Uterus (tissue), 2 donors: ENCODE data around the gene OMD.

Experiments used
- CTCF ChIP-seq, 4 experiments: fragments of 200-600 bp in 2 of 4; fragments of 450-650 bp in 2 of 4; sonication (generic) in 2 of 4; IDR thresholded peaks; one replicate each; pipeline ENCODE4 v1.5.1; 2016 to 2019; ENCODE audit warnings: antibody characterized with exemption in 4 of 4, mild to moderate bottlenecking in 2 of 4, moderate library complexity in 1 of 4
- POLR2A ChIP-seq, 2 donors: fragments of 450-650 bp; IDR thresholded peaks; one replicate each; pipeline ENCODE4 v1.6.1; 2016; ENCODE audit warnings: antibody characterized with exemption in 2 of 2, mild to moderate bottlenecking in 1 of 2, moderate library complexity in 1 of 2

DNA sequence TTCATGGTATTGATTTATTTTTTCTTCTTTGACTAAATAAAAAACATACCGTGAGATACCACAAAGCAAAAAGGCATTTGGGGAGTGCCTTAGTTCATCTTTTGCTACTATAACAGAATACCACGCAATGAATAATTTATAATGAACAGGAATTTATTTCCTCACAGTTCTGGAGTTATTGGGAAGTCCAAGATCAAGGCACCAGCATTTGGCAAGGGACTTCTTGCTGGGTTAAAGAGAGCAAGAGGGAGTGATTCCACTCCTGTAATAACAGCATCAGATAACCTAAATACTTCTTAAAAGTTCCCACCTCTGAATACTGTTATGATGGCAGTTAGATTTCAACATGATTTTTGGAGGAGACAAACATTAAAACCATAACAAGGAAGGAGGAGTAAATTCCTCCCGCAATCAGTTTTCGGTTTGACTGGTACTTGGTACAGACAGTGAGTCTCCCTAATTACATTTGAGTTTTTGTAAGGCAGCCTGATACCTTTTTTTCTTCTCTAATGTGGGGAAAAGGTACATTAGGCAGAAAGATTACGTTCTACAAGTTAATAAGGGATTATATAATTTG is 8.8 kb upstream of the OMD start:
- TF ChIP-seq CTCF (IDR thresholded peaks at IDR 0.05), result no peak
- TF ChIP-seq POLR2A (IDR thresholded peaks at IDR 0.05), result no peak
